ENCODE data around the gene SETD3.

The SETD3 gene

GRCh38 chr14:99381688-99382060, 99.0 kb downstream of the SETD3 start:
- TF ChIP-seq CTCF (IDR thresholded peaks at IDR 0.05; ENCODE audit: low read length) (no peak), EZH2 (IDR thresholded peaks at IDR 0.05; ENCODE audit: borderline replicate concordance, low read length) (no peak)
- Histone ChIP-seq H2AFZ (ENCODE audit: low read length) (no peak overlapping the region), H3K9me2 (ENCODE audit: low read depth, low read length) (no peaks in the 10 kb centered on the region), H3K79me2 (ENCODE audit: insufficient read depth, low read length) (no peaks in the 10 kb centered on the region), H3K4me2 (ENCODE audit: low read length) (no peak overlapping the region), H3K4me3 (ENCODE audit: low read depth, low read length, poor library complexity, severe bottlenecking) (no peak overlapping the region), H3K4me1 (ENCODE audit: insufficient read depth, low read length, severe bottlenecking) (no peaks in the 10 kb centered on the region), H3K36me3 (ENCODE audit: insufficient read depth, low read length) (no peaks in the 10 kb centered on the region), H4K20me1 (ENCODE audit: insufficient read depth, low read length) (no peaks in the 10 kb centered on the region), H3K9ac (ENCODE audit: low read length) (no peak overlapping the region), H3F3A (ENCODE audit: insufficient read depth, low read length) (no peaks in the 10 kb centered on the region), H3K27me3 (ENCODE audit: insufficient read depth, low read length) (no peaks in the 10 kb centered on the region; the same call in 1 of the 2 replicates), H3K27ac (ENCODE audit: low read depth, low read length, poor library complexity, severe bottlenecking) (no peak overlapping the region), H3K9me3 (ENCODE audit: low read length) (no peaks in the 10 kb centered on the region)

- Histone ChIP-seq H3K79me2 (ENCODE audit: insufficient read depth, low read length) (no peaks in the 10 kb centered on the region), H3K36me3 (ENCODE audit: insufficient read depth, low read length) (no peaks in the 10 kb centered on the region), H3K27ac (ENCODE audit: low read depth, low read length, poor library complexity, severe bottlenecking) (no peak overlapping the region), H3K4me2 (ENCODE audit: low read length) (no peak overlapping the region), H2AFZ (ENCODE audit: low read length) (no peak overlapping the region), H4K20me1 (ENCODE audit: insufficient read depth, low read length) (no peaks in the 10 kb centered on the region), H3F3A (ENCODE audit: insufficient read depth, low read length) (no peaks in the 10 kb centered on the region), H3K9me2 (ENCODE audit: low read depth, low read length) (no peaks in the 10 kb centered on the region), H3K4me3 (ENCODE audit: low read depth, low read length, poor library complexity, severe bottlenecking) (no peak overlapping the region), H3K9ac (ENCODE audit: low read length) (no peak overlapping the region), H3K4me1 (ENCODE audit: insufficient read depth, low read length, severe bottlenecking) (no peaks in the 10 kb centered on the region), H3K27me3 (ENCODE audit: insufficient read depth, low read length) (no peaks in the 10 kb centered on the region; the same call in 1 of the 2 replicates), H3K9me3 (ENCODE audit: low read length) (no peaks in the 10 kb centered on the region)
- TF ChIP-seq CTCF (IDR thresholded peaks at IDR 0.05; ENCODE audit: low read length) (no peak), EZH2 (IDR thresholded peaks at IDR 0.05; ENCODE audit: borderline replicate concordance, low read length) (no peak)
Measured at GRCh38 chr14:99380991-99381687, 99.5 kb downstream of the SETD3 start.

GRCh38 chr14:99380402-99380801, 100.3 kb downstream of the SETD3 start:
- no peak overlapping the region for H2AFZ ChIP-seq (ENCODE audit: low read length)
- H3K9me2 ChIP-seq (ENCODE audit: low read depth, low read length) = no peaks in the 10 kb centered on the region
- TF ChIP-seq CTCF (IDR thresholded peaks at IDR 0.05; ENCODE audit: low read length) = no peak
- H3K36me3 ChIP-seq (ENCODE audit: insufficient read depth, low read length) = no peaks in the 10 kb centered on the region
- H3K27me3 ChIP-seq (ENCODE audit: insufficient read depth, low read length) = no peaks in the 10 kb centered on the region; the same call in 1 of the 2 replicates
- no peaks in the 10 kb centered on the region for H4K20me1 ChIP-seq (ENCODE audit: insufficient read depth, low read length)
- no peak overlapping the region for H3K4me3 ChIP-seq (ENCODE audit: low read depth, low read length, poor library complexity, severe bottlenecking)
- H3K9me3 ChIP-seq (ENCODE audit: low read length) = no peaks in the 10 kb centered on the region
- no peak overlapping the region for H3K9ac ChIP-seq (ENCODE audit: low read length)
- no peak overlapping the region for H3K4me2 ChIP-seq (ENCODE audit: low read length)
- no peak overlapping the region for H3K27ac ChIP-seq (ENCODE audit: low read depth, low read length, poor library complexity, severe bottlenecking)
- H3K79me2 ChIP-seq (ENCODE audit: insufficient read depth, low read length) = no peaks in the 10 kb centered on the region
- no peaks in the 10 kb centered on the region for H3F3A ChIP-seq (ENCODE audit: insufficient read depth, low read length)
- no peaks in the 10 kb centered on the region for H3K4me1 ChIP-seq (ENCODE audit: insufficient read depth, low read length, severe bottlenecking)

Data from OCI-LY1 (cell line).